ENCODE measurements around the gene MAP2K5.

The MAP2K5 gene

GRCh38 chr15:67813104-67813634 is 270.7 kb downstream of the MAP2K5 start:
- DNase-seq = no peak

GRCh38 chr15:67815036-67815592 is 272.6 kb downstream of the MAP2K5 start:
- no peak for DNase-seq

GRCh38 chr15:67816668-67817067 is 274.2 kb downstream of the MAP2K5 start:
- DNase-seq = no peak

- DNase-seq = no peak
Measured at GRCh38 chr15:67818464-67818863, 276.0 kb downstream of the MAP2K5 start.

- no peak for DNase-seq
Measured at GRCh38 chr15:67819636-67820035, 277.1 kb downstream of the MAP2K5 start.

GRCh38 chr15:67820122-67820991 is 277.9 kb downstream of the MAP2K5 start:
- DNase-seq = no peak

GRCh38 chr15:67820992-67821783 is 278.7 kb downstream of the MAP2K5 start:
- DNase-seq = no peak

- no peak for DNase-seq
Measured at GRCh38 chr15:67821784-67822440, 279.4 kb downstream of the MAP2K5 start.

GRCh38 chr15:67822537-67823313 is 280.2 kb downstream of the MAP2K5 start:
- no peak for DNase-seq

- DNase-seq = no peak
Measured at GRCh38 chr15:67823314-67824196, 281.1 kb downstream of the MAP2K5 start.

GRCh38 chr15:67824197-67824968 is 281.9 kb downstream of the MAP2K5 start:
- no peak for DNase-seq

GRCh38 chr15:67824976-67825880 is 282.7 kb downstream of the MAP2K5 start, which contains the start of gene SKOR1:
TSS of gene SKOR1 (plus strand) at chr15:67825509. CDS start at chr15:67825603, 94 bp downstream.
- DNase-seq = no peak

GRCh38 chr15:67825881-67826716 is 283.6 kb downstream of the MAP2K5 start:
- no peak for DNase-seq

GRCh38 chr15:67826717-67827561 is 284.4 kb downstream of the MAP2K5 start:
- DNase-seq = no peak

- no peak for DNase-seq
Measured at GRCh38 chr15:67827562-67828277, 285.2 kb downstream of the MAP2K5 start.

- no peak for DNase-seq
Measured at GRCh38 chr15:67828278-67828968, 285.9 kb downstream of the MAP2K5 start.
